A549 treated with RU486 at 1 μM for 4 hours (cell line): ENCODE results near the gene PTGES3L. TPM values are rescaled to one million over a fixed set of nuclear protein-coding genes. Genes with fewer than 3 reads are reported as not detected.

Experiments
- total RNA-seq: library from RNA; stranded (reverse); fragments of 200-300 nt; extraction: Qiagen RNA extraction; gene quantifications from 5 replicates; pipeline ENCODE4 v1.2.3, GENCODE V29; 2022; ENCODE audit warnings: low read depth

The PTGES3L gene
- total RNA-seq = 0.70 to 1.6 TPM (median 1.1 TPM) in 5 replicates

DNA sequence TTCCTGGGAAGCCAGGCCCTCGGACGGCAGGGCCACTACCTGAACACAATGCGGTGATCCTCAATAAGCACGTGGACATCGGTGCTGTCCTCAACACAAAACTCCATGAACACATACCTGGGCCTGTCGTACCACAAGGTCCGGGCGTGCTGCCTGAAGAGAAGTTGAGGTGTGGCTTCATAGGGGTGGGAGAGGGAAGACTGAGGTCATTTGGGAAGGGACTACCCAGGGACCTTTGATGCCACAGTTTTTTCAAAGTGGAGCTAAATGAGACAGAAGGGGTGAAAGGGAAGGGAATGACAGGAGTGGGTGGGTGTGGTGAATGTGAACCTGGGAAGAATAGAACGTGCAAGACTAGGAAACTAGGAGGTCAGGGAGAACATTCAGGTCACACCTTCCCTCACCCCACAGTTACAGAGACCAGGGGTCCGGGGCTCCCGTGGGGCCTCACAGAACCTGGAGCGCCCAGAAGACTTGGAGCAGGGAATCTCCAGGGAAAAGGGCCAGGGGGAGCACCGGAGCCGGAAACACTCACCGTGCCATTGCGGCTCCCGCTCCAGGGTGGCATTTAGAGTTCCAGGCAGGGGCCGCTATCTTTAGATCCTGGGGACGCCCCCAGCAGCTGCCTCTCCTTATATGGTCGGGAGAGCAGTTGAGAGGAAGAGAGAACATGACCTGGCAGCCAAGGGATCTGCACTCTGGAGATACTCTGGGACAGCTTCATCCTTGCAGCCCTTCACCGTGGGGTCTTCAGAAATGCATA is at the start of gene PTGES3L:
PTGES3L (minus strand) TSS at position 570 of the 763 bp plus-strand sequence; CDS start at position 543, 27 bp downstream.

DNA sequence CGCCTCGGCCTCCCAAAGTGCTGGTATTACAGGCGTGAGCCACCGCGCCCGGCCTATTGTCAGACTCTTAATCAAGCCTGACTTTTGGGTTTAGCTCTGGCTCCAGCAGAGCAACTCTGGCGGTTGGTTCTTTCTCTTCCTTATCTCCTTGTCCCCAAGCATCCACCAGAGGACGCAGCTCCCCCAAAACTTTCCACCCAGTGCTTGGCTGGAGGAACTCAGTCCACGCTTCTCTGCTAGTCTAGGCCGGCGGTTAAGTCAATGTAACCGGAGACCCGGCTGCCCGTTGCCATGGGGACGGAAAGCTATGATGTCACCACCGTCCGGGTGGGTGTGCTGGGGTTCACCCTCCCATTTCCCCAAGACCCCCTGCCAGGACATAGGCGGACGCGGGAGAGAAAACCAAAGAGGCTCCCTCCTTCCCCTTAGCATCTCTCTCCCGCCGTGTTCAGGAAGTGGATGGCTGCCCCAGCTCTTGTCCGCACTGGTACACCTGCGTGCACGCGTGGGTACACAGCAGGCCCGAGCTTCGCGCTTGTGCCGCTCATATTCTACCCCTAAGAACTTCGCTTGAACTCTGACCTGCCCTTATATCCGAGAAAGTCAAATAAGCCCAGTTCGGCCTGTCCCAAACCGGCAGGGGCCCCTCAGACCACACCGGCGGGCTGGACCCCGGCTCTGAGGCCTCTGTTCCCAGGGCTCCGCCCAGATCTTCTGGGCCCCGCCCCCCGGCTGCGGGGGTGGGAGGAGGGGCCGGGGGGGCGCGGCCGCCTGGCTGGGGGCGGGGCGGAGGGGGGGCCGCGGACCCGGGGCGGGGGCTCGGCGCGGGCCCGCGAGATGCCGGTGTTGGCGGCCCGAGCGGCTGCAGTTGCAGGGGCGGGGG is 44.8 kb upstream of the PTGES3L start, which contains the start of gene RND2:
RND2 (plus strand) TSS at position 825 of the 883 bp plus-strand sequence. CDS start 117 bp downstream, outside the sequence.

GRCh38 chr17:43021741-43022512 is 42.0 kb upstream of the PTGES3L start, which contains the start of gene VAT1:
Gene VAT1, minus strand, starts transcription at chr17:43022385. Its CDS starts 63 bp downstream, at chr17:43022322.

DNA sequence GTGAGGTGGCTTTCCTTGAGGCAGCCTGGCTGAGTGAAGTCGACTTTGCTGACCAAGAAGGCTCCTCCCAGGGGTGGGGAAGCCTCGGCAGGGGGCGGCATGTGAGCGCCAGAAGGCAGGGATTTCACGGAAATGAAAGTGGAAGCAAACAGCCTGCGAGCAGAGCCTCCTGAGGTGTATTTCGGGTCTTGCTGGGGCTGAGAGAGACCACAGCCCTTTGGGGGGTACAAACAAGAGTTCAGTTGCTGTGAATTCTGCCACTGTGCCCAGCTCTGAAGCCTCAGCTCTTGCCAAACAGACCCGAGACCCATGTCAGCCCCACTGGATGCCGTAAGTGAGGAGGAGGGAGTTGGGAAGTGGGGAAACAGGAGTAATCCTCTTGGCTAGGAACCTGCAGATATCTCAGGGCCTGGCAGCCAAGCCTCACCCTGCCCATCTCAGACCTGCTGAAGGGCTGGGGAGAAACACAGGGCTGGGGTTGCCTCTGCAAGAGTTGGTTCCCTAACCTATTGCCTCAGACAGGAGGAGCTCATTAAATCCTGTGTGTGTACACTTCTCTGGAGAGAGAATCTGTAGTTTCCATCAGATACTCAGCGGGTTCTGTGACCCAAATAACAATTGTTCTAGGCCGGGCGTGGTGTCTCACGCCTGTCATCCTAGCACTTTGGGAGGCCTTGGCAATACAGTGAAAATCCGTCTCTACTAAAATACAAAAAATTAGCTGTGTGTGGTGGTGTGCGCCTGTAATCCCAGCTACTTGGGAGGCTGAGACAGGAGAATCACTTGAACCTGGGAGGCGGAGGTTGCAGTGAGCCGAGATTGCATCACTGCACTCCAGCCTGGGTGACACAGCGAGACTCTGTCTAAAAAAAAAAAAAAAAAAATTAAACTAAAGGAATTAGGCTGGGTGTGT is 27.0 kb upstream of the PTGES3L start, which contains the start of gene IFI35:
IFI35 (plus strand) TSS at position 146 of the 913 bp plus-strand sequence; CDS start at position 310, 164 bp downstream.

GRCh38 chr17:42997984-42998938 is 18.4 kb upstream of the PTGES3L start, which contains the start of gene RPL27:
Gene RPL27, plus strand, starts transcription at chr17:42998419. Its CDS starts 332 bp downstream, at chr17:42998751.

GRCh38 chr17:42980274-42980765 is 440 bp upstream of the PTGES3L start, which contains the start of gene RUNDC1:
Gene RUNDC1, plus strand, starts transcription at chr17:42980565. Its CDS starts 12 bp downstream, at chr17:42980577.

GRCh38 chr17:42964161-42964932 is 15.5 kb downstream of the PTGES3L start, which contains the start of gene AARSD1:
Gene AARSD1, minus strand, starts transcription at chr17:42964454. Its CDS starts 14 bp downstream, at chr17:42964440.

Other genes with a start within 250 kb of the PTGES3L start
- 7.2 to 13.2 TPM (median 10.2 TPM) in 5 replicates for gene EZH1, start 235.0 kb downstream of the PTGES3L start, total RNA-seq
- 0.65 to 1.5 TPM (median 0.76 TPM) in 5 replicates for gene RAMP2, start 218.9 kb downstream of the PTGES3L start, total RNA-seq
- 124 to 132 TPM (median 125 TPM) in 5 replicates for gene VPS25, start 206.6 kb downstream of the PTGES3L start, total RNA-seq
- 0.85 to 1.7 TPM (median 1.4 TPM) in 5 replicates for gene WNK4, start 199.5 kb downstream of the PTGES3L start, total RNA-seq
- 117 to 153 TPM (median 137 TPM) in 5 replicates for gene COA3, start 181.4 kb downstream of the PTGES3L start, total RNA-seq
- gene CNTD1, start 181.2 kb downstream of the PTGES3L start, total RNA-seq = not detected in 5 replicates
- 78.7 to 105 TPM (median 81.3 TPM) in 5 replicates for gene BECN1, start 155.8 kb downstream of the PTGES3L start, total RNA-seq
- 233 to 282 TPM (median 239 TPM) in 5 replicates for gene PSME3, start 146.7 kb downstream of the PTGES3L start, total RNA-seq
- gene AOC2, start 135.5 kb downstream of the PTGES3L start, total RNA-seq = 1.4 to 2.0 TPM (median 1.9 TPM) in 5 replicates
- gene AOC3, start 128.9 kb downstream of the PTGES3L start, total RNA-seq = 0.82 to 1.6 TPM (median 1.1 TPM) in 5 replicates
- gene G6PC1, start 79.3 kb downstream of the PTGES3L start, total RNA-seq = not detected in 5 replicates
- gene AARSD1, start 15.6 kb downstream of the PTGES3L start, total RNA-seq = 50.2 to 57.9 TPM (median 52.4 TPM) in 5 replicates
- gene RUNDC1, start 485 bp upstream of the PTGES3L start, total RNA-seq = 19.2 to 22.8 TPM (median 21.6 TPM) in 5 replicates
- gene RPL27, start 18.3 kb upstream of the PTGES3L start, total RNA-seq = 2,797 to 3,699 TPM (median 3,171 TPM) in 5 replicates
- gene IFI35, start 26.7 kb upstream of the PTGES3L start, total RNA-seq = 15.7 to 21.2 TPM (median 17.9 TPM) in 5 replicates
- gene VAT1, start 42.3 kb upstream of the PTGES3L start, total RNA-seq = 208 to 241 TPM (median 225 TPM) in 5 replicates
- gene RND2, start 45.2 kb upstream of the PTGES3L start, total RNA-seq = 0.08 to 0.18 TPM (median 0.13 TPM) in 5 replicates
- gene BRCA1, start 145.3 kb upstream of the PTGES3L start, total RNA-seq = 23.2 to 29.0 TPM (median 26.8 TPM) in 5 replicates
- 33.5 to 45.9 TPM (median 41.3 TPM) in 5 replicates for gene NBR1, start 191.1 kb upstream of the PTGES3L start, total RNA-seq
- gene TMEM106A, start 231.8 kb upstream of the PTGES3L start, total RNA-seq = 0.49 to 2.3 TPM (median 1.2 TPM) in 5 replicates
- not detected in 5 replicates for gene CCDC200, start 248.5 kb upstream of the PTGES3L start, total RNA-seq